ENCODE results near the gene SNRPE.

The SNRPE gene

DNA sequence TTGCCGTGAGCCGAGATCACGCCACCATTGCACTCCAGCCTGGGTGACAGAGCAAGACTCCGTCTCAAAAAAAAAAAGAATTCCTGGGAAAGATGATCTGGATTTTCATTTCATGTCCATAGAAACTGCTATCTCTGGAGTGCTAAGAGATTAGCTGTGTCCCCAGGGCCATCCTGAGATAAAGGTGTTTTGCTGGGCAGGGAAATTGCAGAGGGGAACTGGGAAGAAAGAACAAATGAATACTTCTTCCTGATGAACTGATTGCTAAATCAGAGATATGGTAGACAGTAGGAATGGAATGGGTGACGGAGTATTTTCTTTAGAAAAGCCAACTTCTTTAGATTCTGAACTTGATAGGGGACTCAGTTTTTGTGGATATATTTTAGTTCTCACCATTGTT lies 19.2 kb downstream of the SNRPE start:
- Histone ChIP-seq H3K9ac (ENCODE audit: low read length) (no peak overlapping the region), H3K27me3 (replicated peaks; ENCODE audit: control insufficient read depth, insufficient read depth, low read length) (no peaks in the 10 kb centered on the region), H3K9me3 (ENCODE audit: control insufficient read depth, low read length) (no peaks in the 10 kb centered on the region), H3K4me3 (ENCODE audit: low read length) (no peak overlapping the region), H3K4me1 (ENCODE audit: control insufficient read depth, insufficient read depth, low read length) (no peaks in the 10 kb centered on the region), H3K36me3 (ENCODE audit: control insufficient read depth, insufficient read depth, low read length, severe bottlenecking) (peaks cover 9% of the 10 kb centered on the region)
- no peak for DNase-seq (ENCODE audit: low read depth)

DNA sequence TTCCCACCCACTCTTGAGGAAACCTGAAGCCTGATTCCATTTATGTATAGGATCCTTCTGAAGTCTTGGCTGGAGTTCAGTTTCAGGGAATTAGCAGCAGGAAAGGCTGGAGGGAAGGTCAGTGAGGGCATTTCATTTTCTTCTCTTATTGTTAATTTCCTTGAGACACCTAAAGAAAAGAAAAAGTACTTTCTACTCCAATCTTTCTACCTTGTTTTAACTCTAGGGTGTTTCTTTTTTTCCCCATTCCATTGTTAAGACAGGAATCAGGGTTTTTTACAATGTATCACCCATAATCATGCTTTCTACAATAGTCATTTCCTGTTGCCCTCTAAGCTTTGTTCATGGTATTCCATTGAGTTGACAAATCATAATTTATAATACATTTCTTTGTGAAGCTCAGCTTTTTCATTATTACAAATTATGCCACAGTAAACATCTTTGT lies 27.4 kb downstream of the SNRPE start:
- no peak overlapping the region for H3K4me3 ChIP-seq (ENCODE audit: low read length)
- DNase-seq (ENCODE audit: low read depth) = peak; percentile 61
- H3K9me3 ChIP-seq (ENCODE audit: control insufficient read depth, low read length) = no peaks in the 10 kb centered on the region
- H3K36me3 ChIP-seq (ENCODE audit: control insufficient read depth, insufficient read depth, low read length, severe bottlenecking) = no peaks in the 10 kb centered on the region
- no peaks in the 10 kb centered on the region for H3K27me3 ChIP-seq (replicated peaks; ENCODE audit: control insufficient read depth, insufficient read depth, low read length)
- peak overlapping the region; percentile 26 for H3K9ac ChIP-seq (ENCODE audit: low read length)
- peaks cover 13% of the 10 kb centered on the region for H3K4me1 ChIP-seq (ENCODE audit: control insufficient read depth, insufficient read depth, low read length)

DNA sequence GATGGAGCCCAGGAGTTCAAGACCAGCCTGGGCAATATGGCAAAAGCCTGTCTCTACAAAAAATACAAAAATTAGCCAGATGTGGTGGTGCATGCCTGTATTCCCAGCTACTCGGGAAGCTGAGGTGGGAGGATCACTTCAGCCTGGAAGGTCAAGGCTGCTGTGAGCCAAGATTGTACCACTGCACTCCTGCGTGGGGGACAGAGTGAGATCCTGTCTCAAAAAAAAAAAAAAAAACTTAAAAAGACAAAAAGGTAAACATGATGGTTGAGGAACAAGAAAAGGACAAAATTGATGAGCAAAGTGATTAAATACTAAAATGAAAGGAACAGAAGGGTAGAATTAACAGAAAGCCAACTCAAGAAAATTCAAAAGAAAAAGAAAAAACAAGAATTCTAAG lies 30.6 kb downstream of the SNRPE start:
- Histone ChIP-seq H3K4me1 (ENCODE audit: control insufficient read depth, insufficient read depth, low read length) (peaks cover 13% of the 10 kb centered on the region), H3K36me3 (ENCODE audit: control insufficient read depth, insufficient read depth, low read length, severe bottlenecking) (no peaks in the 10 kb centered on the region), H3K27me3 (replicated peaks; ENCODE audit: control insufficient read depth, insufficient read depth, low read length) (no peaks in the 10 kb centered on the region), H3K9me3 (ENCODE audit: control insufficient read depth, low read length) (peaks cover 5% of the 10 kb centered on the region), H3K9ac (ENCODE audit: low read length) (no peak overlapping the region), H3K4me3 (ENCODE audit: low read length) (no peak overlapping the region)
- DNase-seq (ENCODE audit: low read depth) = no peak

DNA sequence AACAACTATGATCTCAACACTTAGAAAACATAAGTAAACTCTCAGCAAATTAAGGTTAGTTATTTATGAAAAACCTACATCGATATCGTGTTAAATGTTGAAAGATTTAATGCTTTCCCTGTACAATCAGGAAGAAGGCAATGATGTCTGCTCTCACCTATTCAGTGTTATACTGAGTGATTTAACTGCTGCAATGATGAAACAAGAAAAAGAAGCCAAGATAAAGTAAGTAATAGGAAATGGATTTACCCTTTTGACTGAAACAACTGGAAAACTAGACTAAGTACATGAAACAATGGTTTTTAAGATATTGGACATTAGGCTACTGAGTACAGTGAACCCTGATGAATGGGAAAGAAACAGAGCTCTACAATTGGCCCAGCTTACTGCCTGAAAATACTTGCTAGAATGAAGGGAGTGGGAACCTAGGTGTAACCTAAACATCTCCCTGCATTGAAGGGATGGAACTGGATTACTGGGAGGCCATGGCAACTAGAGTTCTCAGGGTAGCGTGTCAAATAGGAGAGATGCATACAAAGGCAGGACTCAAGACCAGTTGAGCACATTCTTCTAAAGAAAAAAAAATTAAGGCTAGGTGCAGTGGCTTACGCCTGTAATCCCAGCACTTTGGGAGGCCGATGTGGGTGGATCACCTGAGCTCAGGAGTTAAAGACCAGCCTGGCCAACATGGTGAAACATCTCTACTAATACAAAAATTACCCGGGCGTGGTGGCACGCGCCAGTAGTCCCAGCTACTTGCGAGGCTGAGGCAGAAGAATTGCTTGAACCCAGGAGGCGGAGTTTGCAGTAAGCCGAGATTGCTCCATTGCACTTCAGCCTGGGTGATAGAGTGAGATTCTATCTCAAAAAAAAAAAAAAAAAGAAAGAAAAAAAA lies 37.3 kb downstream of the SNRPE start:
- DNase-seq (ENCODE audit: low read depth) = no peak
- Histone ChIP-seq H3K4me1 (ENCODE audit: control insufficient read depth, insufficient read depth, low read length) (no peaks in the 10 kb centered on the region), H3K4me3 (ENCODE audit: low read length) (no peak overlapping the region), H3K36me3 (ENCODE audit: control insufficient read depth, insufficient read depth, low read length, severe bottlenecking) (no peaks in the 10 kb centered on the region), H3K9me3 (ENCODE audit: control insufficient read depth, low read length) (peaks cover 5% of the 10 kb centered on the region), H3K9ac (ENCODE audit: low read length) (no peak overlapping the region), H3K27me3 (replicated peaks; ENCODE audit: control insufficient read depth, insufficient read depth, low read length) (no peaks in the 10 kb centered on the region)

DNA sequence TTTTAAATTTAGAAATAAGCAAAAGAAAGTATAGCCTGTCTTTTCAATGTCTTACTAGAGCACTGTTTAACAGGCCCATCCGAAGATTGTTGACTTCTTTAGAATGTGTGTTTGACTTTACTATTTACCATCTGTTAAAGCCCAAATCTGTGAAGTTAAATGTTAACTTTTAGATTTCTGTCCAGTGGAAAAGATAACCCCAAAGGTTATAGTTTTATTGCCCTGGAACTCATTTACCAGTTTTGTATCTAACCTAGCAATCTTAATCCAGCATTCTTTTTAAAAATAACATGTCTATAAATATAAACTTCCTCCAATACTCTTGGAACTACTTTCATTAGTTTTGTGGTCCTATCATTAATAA lies 37.9 kb downstream of the SNRPE start:
- no peak for DNase-seq (ENCODE audit: low read depth)
- Histone ChIP-seq H3K27me3 (replicated peaks; ENCODE audit: control insufficient read depth, insufficient read depth, low read length) (no peaks in the 10 kb centered on the region), H3K4me3 (ENCODE audit: low read length) (no peak overlapping the region), H3K36me3 (ENCODE audit: control insufficient read depth, insufficient read depth, low read length, severe bottlenecking) (no peaks in the 10 kb centered on the region), H3K4me1 (ENCODE audit: control insufficient read depth, insufficient read depth, low read length) (no peaks in the 10 kb centered on the region), H3K9me3 (ENCODE audit: control insufficient read depth, low read length) (peaks cover 4% of the 10 kb centered on the region), H3K9ac (ENCODE audit: low read length) (no peak overlapping the region)

DNA sequence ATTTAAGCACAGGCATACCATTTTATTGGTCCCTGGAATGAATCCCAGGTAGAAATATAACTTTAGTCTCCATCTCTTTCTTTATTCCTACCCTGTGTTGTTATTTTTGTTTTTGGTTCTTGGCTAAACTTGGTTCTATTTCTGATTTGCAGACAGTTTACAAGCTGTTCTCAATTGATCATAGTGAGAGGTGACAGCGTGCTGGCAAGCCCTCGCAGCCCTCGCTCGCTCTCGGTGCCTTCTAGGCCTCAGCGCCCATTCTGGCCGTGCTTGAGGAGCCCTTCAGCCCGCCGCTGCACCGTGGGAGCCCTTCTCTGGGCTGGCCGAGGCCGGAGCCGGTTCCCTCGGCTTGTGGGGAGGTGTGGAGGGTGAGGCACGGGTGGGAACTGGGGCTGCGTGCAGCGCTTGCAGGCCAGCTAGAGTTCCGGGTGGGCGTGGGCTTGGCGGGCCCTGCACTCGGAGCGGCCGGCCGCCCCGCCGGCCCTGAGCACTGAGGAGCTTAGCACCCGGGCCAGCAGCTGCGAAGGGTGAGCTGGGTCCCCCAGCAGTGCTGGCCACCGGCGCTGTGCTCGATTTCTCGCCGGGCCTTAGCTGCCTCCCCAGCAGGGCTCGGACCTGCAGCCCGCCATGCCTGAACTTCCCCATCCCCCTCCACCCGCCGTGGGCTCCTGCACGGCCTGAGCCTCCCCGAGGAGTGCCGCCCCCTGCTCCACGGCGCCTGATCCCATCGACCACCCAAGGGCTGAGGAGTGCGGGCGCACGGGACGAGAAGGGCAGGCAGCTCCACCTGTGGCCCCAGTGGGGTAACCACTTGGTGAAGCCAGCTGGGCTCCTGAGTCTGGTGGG lies 38.7 kb downstream of the SNRPE start:
- no peaks in the 10 kb centered on the region for H3K9me3 ChIP-seq (ENCODE audit: control insufficient read depth, low read length)
- DNase-seq (ENCODE audit: low read depth) = no peak
- H3K4me1 ChIP-seq (ENCODE audit: control insufficient read depth, insufficient read depth, low read length) = no peaks in the 10 kb centered on the region
- H3K9ac ChIP-seq (ENCODE audit: low read length) = no peak overlapping the region
- no peaks in the 10 kb centered on the region for H3K27me3 ChIP-seq (replicated peaks; ENCODE audit: control insufficient read depth, insufficient read depth, low read length)
- H3K36me3 ChIP-seq (ENCODE audit: control insufficient read depth, insufficient read depth, low read length, severe bottlenecking) = no peaks in the 10 kb centered on the region
- no peak overlapping the region for H3K4me3 ChIP-seq (ENCODE audit: low read length)

DNA sequence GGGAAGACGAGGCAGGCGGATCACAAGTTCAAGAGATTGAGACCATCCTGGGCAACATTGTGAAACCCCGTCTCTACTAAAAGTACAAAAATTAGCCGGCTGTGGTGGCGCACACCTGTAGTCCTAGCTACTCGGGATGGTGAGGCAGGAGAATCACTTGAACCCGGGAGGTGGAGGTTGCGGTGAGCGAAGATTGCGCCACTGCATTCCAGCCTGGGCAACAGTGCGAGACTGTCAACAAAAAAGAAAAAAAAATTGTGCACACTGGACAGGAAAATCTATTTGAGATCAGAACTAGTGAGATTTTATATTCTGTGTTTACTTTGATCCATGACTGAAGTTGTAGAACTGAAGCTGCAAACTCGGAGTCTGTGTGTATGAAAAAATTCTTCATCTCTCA lies 40.2 kb downstream of the SNRPE start:
- Histone ChIP-seq H3K27me3 (replicated peaks; ENCODE audit: control insufficient read depth, insufficient read depth, low read length) (no peaks in the 10 kb centered on the region), H3K36me3 (ENCODE audit: control insufficient read depth, insufficient read depth, low read length, severe bottlenecking) (no peaks in the 10 kb centered on the region), H3K4me3 (ENCODE audit: low read length) (no peak overlapping the region), H3K4me1 (ENCODE audit: control insufficient read depth, insufficient read depth, low read length) (peaks cover 5% of the 10 kb centered on the region), H3K9me3 (ENCODE audit: control insufficient read depth, low read length) (no peaks in the 10 kb centered on the region), H3K9ac (ENCODE audit: low read length) (no peak overlapping the region)
- DNase-seq (ENCODE audit: low read depth) = no peak

DNA sequence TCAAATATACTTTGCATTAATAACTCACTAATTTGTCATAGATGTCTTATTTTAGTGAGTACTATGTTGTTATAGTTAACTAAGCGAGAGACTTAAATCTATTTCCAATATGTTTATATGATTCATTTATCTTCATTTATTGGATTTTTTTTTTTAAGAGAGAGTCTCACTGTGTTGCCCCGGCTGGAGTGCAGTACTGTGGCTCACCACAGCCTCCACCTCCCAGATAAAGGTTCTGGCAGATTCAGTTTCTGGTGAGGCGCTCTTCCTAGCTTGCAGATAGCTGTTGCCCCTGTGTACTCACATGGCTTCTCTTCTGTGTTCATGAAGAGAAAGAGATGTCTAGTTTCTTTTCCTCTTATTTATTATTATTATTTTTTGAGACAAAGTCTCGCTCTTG lies 43.9 kb downstream of the SNRPE start:
- H3K27me3 ChIP-seq (replicated peaks; ENCODE audit: control insufficient read depth, insufficient read depth, low read length) = no peaks in the 10 kb centered on the region
- H3K9ac ChIP-seq (ENCODE audit: low read length) = no peak overlapping the region
- no peak overlapping the region for H3K4me3 ChIP-seq (ENCODE audit: low read length)
- no peak for DNase-seq (ENCODE audit: low read depth)
- peaks cover 14% of the 10 kb centered on the region for H3K4me1 ChIP-seq (ENCODE audit: control insufficient read depth, insufficient read depth, low read length)
- no peaks in the 10 kb centered on the region for H3K9me3 ChIP-seq (ENCODE audit: control insufficient read depth, low read length)
- no peaks in the 10 kb centered on the region for H3K36me3 ChIP-seq (ENCODE audit: control insufficient read depth, insufficient read depth, low read length, severe bottlenecking)

DNA sequence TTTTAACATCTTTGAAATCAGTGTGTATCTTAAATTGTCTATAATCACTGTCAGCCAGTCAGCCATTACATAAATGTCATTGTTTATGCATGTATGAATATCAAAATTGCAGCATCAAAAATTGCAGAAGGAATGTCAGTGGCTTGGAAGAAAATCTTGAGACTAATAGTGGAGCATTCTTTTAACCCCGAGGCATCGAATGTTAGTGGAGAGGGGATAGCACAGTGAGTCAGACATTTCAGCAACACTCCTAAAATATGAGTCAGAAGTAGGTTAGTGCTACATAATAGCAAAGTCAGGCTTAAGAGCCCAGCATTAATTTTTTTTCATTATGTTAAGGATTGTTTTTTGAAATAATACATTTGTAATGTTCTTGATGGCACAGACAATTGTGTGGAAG lies 45.5 kb downstream of the SNRPE start:
- H3K9ac ChIP-seq (ENCODE audit: low read length) = peak overlapping the region; percentile 71
- no peaks in the 10 kb centered on the region for H3K27me3 ChIP-seq (replicated peaks; ENCODE audit: control insufficient read depth, insufficient read depth, low read length)
- no peaks in the 10 kb centered on the region for H3K36me3 ChIP-seq (ENCODE audit: control insufficient read depth, insufficient read depth, low read length, severe bottlenecking)
- H3K9me3 ChIP-seq (ENCODE audit: control insufficient read depth, low read length) = no peaks in the 10 kb centered on the region
- H3K4me1 ChIP-seq (ENCODE audit: control insufficient read depth, insufficient read depth, low read length) = peaks cover 14% of the 10 kb centered on the region
- peak; percentile 95 for DNase-seq (ENCODE audit: low read depth)
- H3K4me3 ChIP-seq (ENCODE audit: low read length) = no peak overlapping the region

DNA sequence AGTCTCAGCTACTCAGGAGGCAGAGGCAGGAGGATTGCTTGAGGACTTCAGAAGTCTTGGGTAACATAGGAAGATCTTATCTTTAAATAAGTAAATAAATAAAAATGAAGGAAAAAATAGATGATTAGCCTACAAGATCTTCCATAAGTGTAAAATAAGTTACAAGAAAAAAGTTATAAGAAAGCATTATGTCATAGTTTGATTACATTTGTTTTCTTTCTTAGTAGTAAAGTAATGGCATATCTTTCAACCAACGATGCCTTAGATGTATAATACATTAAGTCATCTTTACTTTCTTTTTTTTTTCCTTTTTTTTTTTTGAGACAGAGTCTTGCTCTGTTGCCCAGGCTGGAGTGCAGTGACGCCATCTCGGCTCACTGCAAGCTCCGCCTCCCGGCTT lies 46.5 kb downstream of the SNRPE start:
- Histone ChIP-seq H3K4me1 (ENCODE audit: control insufficient read depth, insufficient read depth, low read length) (peaks cover 14% of the 10 kb centered on the region), H3K9me3 (ENCODE audit: control insufficient read depth, low read length) (no peaks in the 10 kb centered on the region), H3K4me3 (ENCODE audit: low read length) (no peak overlapping the region), H3K27me3 (replicated peaks; ENCODE audit: control insufficient read depth, insufficient read depth, low read length) (no peaks in the 10 kb centered on the region), H3K9ac (ENCODE audit: low read length) (no peak overlapping the region), H3K36me3 (ENCODE audit: control insufficient read depth, insufficient read depth, low read length, severe bottlenecking) (no peaks in the 10 kb centered on the region)
- DNase-seq (ENCODE audit: low read depth) = peak; percentile 16

DNA sequence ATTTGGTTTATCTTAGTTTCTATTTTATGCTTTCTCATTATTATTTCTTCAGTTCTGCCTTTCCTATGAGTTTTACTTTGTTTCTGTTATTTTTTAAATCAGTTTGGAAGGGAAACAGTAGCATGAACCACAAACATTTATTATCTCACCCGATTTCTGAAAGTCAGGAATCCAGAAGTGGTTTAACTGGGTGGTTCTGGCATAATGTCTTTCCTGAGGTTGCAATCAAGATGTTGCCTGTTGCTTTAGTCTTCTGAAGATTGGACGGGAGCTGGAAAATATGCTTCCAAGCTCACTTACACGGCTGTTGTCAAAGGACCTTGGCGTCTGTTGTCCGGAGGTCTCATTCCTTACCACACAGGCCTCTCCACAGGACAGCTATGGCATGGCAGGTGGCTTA lies 50.4 kb downstream of the SNRPE start:
- no peaks in the 10 kb centered on the region for H3K9me3 ChIP-seq (ENCODE audit: control insufficient read depth, low read length)
- DNase-seq (ENCODE audit: low read depth) = peak; percentile 22

More for the DNA sequence above, 50.4 kb downstream of the SNRPE start:
- Histone ChIP-seq H3K4me1 (ENCODE audit: control insufficient read depth, insufficient read depth, low read length) (peaks cover 8% of the 10 kb centered on the region), H3K36me3 (ENCODE audit: control insufficient read depth, insufficient read depth, low read length, severe bottlenecking) (no peaks in the 10 kb centered on the region), H3K4me3 (ENCODE audit: low read length) (no peak overlapping the region), H3K27me3 (replicated peaks; ENCODE audit: control insufficient read depth, insufficient read depth, low read length) (no peaks in the 10 kb centered on the region), H3K9ac (ENCODE audit: low read length) (no peak overlapping the region)
